C4-2B (cell line): ENCODE measurements around the gene LRRC28.

ENCODE experiments used
- ZFX ChIP-seq: fragments of 450-650 bp; IDR thresholded peaks from 2 replicates; pipeline ENCODE4 v1.6.1; 2017
- TF ChIP-seq, protein P1 (sequence below): fragments of 450-650 bp; conservative IDR thresholded peaks from 2 replicates; pipeline ENCODE4 v1.5.1; 2017; ENCODE audit warnings: mild to moderate bottlenecking

DNA sequence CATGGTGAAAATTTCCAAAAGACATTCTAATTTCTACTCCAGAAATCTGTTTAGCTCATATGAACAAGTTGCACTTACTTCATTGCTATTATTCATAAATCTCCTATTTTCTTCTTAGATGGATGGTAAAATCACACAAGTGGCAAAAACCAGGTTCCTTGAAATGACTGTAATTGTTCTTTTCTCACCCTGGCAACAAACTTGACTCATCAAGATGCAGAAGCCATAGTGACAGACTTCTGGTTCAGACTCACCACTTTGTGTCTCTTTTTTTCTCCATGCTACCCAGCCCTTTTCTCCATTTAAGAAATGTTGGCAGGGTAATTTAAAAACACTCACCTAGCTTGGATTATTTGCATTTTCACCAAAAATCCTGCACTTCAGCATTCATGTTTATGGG is 82.1 kb downstream of the LRRC28 start:
- TF ChIP-seq, protein P1, sequence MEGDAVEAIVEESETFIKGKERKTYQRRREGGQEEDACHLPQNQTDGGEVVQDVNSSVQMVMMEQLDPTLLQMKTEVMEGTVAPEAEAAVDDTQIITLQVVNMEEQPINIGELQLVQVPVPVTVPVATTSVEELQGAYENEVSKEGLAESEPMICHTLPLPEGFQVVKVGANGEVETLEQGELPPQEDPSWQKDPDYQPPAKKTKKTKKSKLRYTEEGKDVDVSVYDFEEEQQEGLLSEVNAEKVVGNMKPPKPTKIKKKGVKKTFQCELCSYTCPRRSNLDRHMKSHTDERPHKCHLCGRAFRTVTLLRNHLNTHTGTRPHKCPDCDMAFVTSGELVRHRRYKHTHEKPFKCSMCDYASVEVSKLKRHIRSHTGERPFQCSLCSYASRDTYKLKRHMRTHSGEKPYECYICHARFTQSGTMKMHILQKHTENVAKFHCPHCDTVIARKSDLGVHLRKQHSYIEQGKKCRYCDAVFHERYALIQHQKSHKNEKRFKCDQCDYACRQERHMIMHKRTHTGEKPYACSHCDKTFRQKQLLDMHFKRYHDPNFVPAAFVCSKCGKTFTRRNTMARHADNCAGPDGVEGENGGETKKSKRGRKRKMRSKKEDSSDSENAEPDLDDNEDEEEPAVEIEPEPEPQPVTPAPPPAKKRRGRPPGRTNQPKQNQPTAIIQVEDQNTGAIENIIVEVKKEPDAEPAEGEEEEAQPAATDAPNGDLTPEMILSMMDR: no peak
- no peak for TF ChIP-seq ZFX
